GM12864 (cell line): ENCODE results near the gene CD82.

Experiments
- DNase-seq: peaks from one replicate; pipeline ENCODE4 v3.0.0-alpha.2; 2011; ENCODE audit warnings: low read depth
- H3K4me3 ChIP-seq: 2 replicates; pipeline ENCODE4 v1.5.1; 2011; ENCODE audit warnings: mild to moderate bottlenecking, low read depth, low read length, control low read depth
- TF ChIP-seq, protein P1 (sequence below): IDR thresholded peaks from 2 replicates; pipeline ENCODE4 v1.5.1; 2011; ENCODE audit warnings: low read depth, mild to moderate bottlenecking, moderate library complexity, low read length, control low read depth, inconsistent platforms; ENCODE audit errors: missing control alignments

The CD82 gene

DNA sequence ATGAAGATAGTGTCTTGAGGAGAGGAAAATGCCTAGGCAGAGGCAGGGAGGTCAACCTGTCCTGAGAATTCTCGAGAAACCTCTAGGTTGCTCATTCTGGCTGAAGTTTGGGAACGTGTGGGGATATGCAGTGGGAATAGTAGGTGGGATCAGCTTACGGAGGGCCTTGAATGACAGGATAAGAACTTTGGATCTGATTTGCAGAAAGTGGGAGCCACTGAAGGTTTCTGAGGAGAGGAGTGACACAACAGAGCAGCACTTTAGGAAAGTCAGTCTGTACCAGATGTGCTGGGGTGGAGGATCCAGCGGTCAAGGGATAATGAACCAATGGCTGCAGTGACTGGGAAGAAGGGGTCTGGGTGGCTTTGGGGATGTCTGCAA is 2.4 kb downstream of the CD82 start:
- no peak for DNase-seq
- H3K4me3 ChIP-seq = peak overlapping the region; percentile 74
- TF ChIP-seq, protein P1, sequence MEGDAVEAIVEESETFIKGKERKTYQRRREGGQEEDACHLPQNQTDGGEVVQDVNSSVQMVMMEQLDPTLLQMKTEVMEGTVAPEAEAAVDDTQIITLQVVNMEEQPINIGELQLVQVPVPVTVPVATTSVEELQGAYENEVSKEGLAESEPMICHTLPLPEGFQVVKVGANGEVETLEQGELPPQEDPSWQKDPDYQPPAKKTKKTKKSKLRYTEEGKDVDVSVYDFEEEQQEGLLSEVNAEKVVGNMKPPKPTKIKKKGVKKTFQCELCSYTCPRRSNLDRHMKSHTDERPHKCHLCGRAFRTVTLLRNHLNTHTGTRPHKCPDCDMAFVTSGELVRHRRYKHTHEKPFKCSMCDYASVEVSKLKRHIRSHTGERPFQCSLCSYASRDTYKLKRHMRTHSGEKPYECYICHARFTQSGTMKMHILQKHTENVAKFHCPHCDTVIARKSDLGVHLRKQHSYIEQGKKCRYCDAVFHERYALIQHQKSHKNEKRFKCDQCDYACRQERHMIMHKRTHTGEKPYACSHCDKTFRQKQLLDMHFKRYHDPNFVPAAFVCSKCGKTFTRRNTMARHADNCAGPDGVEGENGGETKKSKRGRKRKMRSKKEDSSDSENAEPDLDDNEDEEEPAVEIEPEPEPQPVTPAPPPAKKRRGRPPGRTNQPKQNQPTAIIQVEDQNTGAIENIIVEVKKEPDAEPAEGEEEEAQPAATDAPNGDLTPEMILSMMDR = no peak

DNA sequence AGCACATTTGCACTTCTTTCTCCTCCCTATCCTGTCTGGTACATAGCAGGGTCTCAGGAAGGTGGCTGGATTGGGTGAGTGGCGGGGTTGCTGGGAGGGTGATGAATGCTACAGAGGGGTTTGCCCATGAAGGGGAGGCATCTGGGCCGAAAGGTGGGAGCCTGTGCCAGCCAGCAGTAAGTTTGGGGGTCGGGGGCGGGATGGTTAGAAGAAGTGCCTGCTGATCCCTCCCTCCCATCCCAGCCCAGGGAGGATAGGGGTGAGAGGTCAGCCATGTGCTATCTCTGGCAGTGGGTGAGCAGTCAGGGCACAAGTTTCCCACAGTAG is 2.8 kb downstream of the CD82 start:
- no peak for DNase-seq
- TF ChIP-seq, protein P1 = no peak
- H3K4me3 ChIP-seq = peak overlapping the region; percentile 74

DNA sequence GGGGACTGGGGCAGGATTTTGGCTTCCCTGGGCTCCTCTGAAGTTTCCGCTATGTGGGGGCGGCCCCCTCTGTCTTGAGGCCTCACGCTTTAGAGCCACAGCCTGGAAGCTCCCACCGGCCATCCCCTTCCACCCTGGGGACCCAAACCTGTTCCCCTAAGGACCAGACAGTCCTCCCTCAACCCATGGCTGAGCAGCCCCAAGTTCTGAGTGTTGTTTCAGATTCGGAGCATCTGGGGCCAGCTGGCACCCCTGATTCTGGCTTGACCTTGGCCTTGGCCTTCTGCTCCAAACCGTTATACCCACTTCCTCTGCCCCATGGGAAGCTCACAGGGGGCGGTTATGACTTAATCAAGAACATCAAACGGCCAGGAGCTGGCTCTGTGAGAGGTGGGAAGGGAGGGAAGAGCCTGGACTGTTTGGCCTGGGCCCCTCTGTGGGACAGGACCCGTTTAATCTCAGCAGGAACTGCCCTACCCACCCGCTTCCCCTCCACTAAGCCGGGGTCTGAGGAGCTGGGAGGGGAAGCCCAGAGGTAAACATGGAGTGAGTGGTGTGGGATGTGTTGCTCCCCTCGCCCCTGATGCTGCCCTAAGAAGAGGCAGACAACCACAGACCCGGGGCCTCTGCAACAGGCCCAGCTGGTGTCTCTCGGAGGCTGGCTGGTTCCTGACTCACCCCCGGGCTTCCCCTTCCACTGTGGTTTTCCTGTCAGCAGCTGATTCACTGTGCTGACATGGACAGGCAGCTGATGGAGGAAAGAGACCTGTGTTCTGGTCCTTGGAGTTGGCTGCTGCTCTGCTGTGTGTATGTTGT is 3.4 kb downstream of the CD82 start:
- TF ChIP-seq, protein P1 = no peak
- peak overlapping the region; percentile 74 for H3K4me3 ChIP-seq
- no peak for DNase-seq

DNA sequence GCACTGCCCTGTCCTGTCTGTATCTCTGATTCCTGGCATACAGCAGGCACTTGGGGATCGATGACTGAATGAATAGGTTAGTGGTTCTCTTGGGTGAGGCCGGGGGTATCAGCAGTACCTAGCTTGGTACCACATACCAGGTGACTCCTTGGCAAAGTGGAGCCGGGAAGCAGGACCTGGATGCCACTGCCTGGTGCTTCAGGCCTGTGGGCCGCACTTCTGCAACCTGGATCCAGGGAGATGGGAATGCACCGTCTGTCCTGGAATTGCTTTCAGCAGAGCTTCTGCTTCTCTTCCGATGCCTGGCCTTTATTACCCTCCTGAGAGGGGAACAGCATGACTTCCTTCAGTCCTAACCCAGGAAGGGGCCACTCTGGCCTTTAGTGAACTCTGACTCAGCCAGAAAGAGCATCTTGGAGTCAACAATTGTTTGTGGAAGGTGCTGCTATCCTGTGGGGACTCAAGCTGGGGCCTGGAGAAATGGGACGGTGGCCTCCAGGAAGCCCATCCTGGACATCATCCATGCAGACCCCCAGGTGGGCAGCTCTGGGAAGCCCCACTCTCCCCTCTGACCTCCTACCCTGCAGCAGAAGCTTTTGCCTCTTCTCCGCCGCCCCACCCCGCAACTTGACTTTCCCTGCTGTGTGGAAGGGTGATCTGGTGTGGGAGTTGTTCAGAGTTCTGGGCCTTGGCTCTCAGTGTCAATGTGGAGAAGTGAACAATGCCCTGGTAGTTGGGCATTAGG is 5.1 kb downstream of the CD82 start:
- DNase-seq = no peak
- peak overlapping the region; percentile 18; the same call in 1 of the 2 replicates for H3K4me3 ChIP-seq
- TF ChIP-seq, protein P1 = no peak

DNA sequence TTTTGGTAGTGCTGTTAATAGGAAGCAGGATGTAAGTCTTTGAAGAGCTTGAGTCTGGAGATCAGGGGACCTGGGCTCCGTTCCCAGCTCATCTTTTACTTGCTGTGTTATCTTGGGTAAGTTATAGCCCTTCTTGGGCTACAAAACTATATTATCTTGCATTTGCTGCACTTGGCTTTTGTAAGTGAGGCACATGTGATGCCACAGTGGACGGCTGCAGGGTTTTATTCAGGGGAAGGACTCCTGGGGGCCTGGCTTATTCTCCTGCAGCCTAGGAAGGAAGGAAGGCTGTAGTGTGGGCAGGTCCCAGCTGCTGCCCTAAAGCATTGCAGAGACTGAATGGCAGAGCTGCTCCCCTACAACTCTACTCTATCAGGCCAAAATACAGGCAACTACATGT is 6.4 kb downstream of the CD82 start:
- no peak for DNase-seq
- TF ChIP-seq, protein P1 = no peak
- H3K4me3 ChIP-seq = no peak overlapping the region

DNA sequence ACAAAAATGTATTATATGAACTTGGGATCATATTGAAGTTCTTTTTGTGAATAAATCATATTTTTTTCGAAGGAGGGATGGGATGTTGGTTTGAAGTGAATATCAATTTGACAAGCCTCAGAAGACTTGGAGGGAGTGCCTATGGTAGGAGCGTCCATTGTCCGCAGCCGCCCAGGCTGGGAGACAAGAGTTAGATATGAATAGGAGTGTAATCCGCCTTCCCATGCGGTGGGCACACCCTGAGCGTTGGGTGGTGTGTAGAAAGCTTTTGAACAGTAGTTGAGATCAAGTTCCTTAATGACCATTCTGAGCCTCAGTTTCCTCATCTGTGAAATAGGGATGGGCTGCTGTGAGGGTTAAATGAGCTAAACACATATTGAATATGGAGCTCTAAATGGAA is 7.0 kb downstream of the CD82 start:
- H3K4me3 ChIP-seq = no peak overlapping the region
- DNase-seq = no peak
- TF ChIP-seq, protein P1 = no peak

DNA sequence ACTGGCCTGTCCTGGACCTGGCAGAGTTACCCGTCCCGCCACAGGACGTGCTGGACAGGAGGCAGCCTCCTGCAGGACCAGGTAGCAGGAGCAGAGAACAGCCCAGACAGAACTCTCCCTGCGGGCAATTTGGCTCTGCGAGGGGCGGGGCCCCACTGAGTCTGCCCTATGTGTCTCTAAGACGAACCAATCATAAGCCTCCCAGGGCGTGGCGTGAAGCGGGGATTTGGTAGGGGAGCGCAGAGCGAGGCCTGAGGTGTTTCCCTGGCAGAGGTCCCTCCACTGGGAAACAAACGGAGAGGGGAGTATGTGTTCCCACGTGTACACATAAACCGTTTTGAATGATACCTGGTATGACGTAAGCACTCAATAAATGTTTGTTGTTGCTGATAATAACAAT is 7.4 kb downstream of the CD82 start:
- DNase-seq = no peak
- H3K4me3 ChIP-seq = no peak overlapping the region
- TF ChIP-seq, protein P1 = no peak
